HUES48 (cell line): ENCODE measurements around the gene DYNC1LI2.

Source experiments
- H3K27ac ChIP-seq: one replicate; pipeline ENCODE4 v1.7.0; 2013; ENCODE audit warnings: low read depth, low read length, inconsistent platforms
- H3K27me3 ChIP-seq: 2 replicates; pipeline ENCODE4 v1.6.1; 2013; ENCODE audit warnings: mild to moderate bottlenecking, low read length; ENCODE audit not compliant: control insufficient read depth, insufficient read depth
- H3K36me3 ChIP-seq: 2 replicates; pipeline ENCODE4 v1.6.1; 2013; ENCODE audit warnings: low read length; ENCODE audit not compliant: control insufficient read depth, insufficient read depth
- H3K4me1 ChIP-seq: 2 replicates; pipeline ENCODE4 v1.6.1; 2013; ENCODE audit warnings: mild to moderate bottlenecking, low read length; ENCODE audit not compliant: control insufficient read depth, insufficient read depth
- H3K4me3 ChIP-seq: 2 replicates; pipeline ENCODE4 v1.5.1; 2013; ENCODE audit warnings: mild to moderate bottlenecking, low read depth, low read length
- H3K9ac ChIP-seq: 2 replicates; pipeline ENCODE4 v1.6.1; 2013; ENCODE audit warnings: mild to moderate bottlenecking, low read depth, low read length, moderate library complexity
- H3K9me3 ChIP-seq: 2 replicates; pipeline ENCODE4 v1.6.1; 2013; ENCODE audit warnings: low read length; ENCODE audit not compliant: control insufficient read depth, insufficient read depth

DYNC1LI2 gene

DNA sequence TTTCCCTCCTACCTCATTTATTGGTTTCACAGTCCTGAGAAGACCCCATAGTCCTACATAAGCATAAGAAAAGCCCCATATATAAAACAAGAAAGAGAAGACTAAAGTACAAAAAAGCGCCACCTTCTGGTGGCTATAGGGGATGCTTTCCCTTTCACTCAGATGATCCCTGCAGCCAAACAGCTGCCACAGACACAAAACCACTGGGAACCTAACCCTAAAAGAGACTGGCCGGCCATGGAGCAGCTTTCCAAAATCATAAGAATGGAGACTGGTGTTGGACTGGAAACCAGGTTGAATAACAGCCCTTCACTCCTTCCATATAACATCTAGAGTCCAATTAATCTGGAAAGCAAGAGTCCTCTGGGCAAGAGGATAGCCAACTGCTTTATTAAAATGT, 11.4 kb downstream of the DYNC1LI2 start:
- Histone ChIP-seq H3K27ac (peak overlapping the region; percentile 9), H3K4me3 (no peak overlapping the region), H3K27me3 (no peaks in the 10 kb centered on the region), H3K36me3 (peaks cover 92% of the 10 kb centered on the region), H3K9me3 (no peaks in the 10 kb centered on the region), H3K4me1 (peaks cover 12% of the 10 kb centered on the region), H3K9ac (no peak overlapping the region)

DNA sequence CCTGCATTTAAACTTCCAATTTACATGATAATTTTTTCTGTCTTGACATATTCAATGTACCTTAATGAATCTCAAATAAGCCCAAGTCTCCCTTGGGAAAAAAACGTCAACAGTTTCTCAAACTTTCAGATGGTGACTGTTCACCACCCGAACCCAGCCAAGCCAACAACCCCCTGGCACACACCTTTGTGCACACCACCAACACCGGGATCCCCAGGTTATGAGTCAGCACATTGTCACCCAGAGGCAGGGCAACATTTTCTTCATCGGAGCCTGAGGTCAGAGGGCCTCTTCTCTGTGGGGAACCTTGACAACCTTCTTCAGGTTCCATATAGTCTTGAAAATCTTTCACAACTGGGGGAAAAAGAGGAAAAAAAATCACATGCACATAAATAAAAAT, 15.5 kb downstream of the DYNC1LI2 start:
- no peak overlapping the region for H3K9ac ChIP-seq
- H3K36me3 ChIP-seq, result peaks cover 95% of the 10 kb centered on the region
- no peaks in the 10 kb centered on the region for H3K9me3 ChIP-seq
- H3K27me3 ChIP-seq, result no peaks in the 10 kb centered on the region
- H3K27ac ChIP-seq, result no peak overlapping the region
- no peak overlapping the region for H3K4me3 ChIP-seq
- H3K4me1 ChIP-seq, result peaks cover 8% of the 10 kb centered on the region; the same call in 1 of the 2 replicates

DNA sequence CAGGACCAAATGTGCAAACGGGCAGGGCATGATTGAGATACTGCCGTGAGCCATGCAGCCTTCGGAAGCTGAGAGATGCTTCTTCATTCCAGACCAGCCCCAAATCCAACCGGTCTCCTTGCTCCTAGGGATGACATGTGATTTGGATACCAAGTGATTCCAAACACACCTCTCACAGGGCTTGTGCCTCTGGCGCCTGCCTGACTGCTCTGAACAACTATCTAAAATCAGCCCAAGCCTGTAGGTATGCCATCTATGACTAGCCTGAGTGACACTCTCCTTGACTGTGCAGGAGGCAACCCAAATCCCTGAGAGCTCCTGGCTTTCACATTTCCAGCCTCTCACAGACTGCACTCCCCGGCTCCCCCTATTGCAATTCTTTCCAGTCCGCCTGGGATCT, 20.3 kb downstream of the DYNC1LI2 start:
- Histone ChIP-seq H3K9ac (no peak overlapping the region), H3K9me3 (no peaks in the 10 kb centered on the region), H3K27ac (no peak overlapping the region), H3K4me3 (no peak overlapping the region), H3K4me1 (peaks cover 13% of the 10 kb centered on the region), H3K36me3 (peaks cover 91% of the 10 kb centered on the region), H3K27me3 (no peaks in the 10 kb centered on the region)

DNA sequence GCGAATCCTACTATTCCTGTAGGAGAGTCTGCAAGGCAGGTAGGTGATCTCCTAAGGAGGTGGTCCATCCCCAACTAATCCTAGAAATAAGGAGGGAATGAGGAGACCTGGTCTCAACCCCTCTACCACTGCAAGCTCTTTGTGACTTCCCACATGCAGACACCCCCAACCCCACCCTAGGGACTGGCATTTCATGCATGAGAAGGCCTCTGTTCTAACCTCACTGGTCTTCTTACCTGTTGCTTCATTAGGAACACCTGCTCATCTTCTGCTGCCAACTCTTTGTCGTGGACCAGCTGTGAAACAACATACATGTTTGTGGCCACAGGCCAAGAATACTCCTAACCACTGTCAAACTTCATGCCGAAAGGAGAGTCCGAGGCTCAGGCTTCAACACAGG, 22.6 kb downstream of the DYNC1LI2 start:
- Histone ChIP-seq H3K36me3 (peaks cover 92% of the 10 kb centered on the region), H3K4me1 (peaks cover 13% of the 10 kb centered on the region), H3K27me3 (no peaks in the 10 kb centered on the region), H3K9ac (no peak overlapping the region), H3K27ac (peak overlapping the region; percentile 67), H3K9me3 (no peaks in the 10 kb centered on the region), H3K4me3 (no peak overlapping the region)

DNA sequence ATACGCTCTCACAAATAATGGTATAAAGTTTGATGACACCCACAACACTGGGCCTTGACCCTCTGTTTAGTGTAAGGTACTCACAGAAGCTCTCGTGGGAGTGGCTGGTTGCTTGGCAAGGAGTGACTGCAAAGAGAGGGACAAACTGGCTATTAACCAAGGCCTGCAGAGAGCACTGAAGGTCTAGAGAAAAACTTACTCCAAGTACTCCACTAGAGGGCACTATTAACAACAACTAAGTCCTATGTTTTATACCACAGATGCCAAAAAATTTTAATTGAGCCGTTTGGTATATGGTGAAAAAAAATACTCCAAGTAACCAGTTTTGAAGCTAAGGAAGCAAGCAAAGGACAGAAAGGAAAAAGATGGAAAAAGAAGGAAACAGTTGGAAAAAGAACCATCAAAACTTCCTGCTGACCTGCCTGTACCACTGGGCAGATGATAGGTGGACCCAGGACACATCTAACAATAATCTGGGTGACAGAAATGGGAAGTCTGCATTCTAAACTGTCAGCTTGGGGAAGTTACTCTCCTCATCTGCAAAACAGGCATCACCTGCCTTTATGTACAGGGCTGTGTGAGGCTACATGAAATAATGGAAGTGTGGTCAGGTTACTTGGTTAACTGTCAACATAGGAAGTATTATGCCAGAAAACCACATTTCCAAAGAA, 23.2 kb downstream of the DYNC1LI2 start:
- peaks cover 92% of the 10 kb centered on the region for H3K36me3 ChIP-seq

DNA sequence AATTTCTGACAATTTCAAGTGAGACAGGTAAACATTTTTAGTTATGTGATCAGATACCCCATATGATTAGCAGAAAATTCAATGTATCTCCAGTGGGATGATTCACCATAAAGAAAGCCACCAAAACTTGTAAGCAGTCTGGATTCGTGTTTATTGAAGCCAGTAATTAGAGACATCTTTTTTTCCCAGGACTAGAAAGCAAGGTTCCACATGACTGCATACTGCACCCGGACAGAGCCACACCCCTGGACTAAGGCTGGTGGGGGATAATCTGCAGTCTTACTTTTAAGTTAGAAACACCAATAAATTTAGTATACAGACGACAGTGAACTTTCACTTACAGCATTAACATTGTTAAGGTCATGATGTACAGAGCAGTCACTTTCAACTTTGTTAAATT, 30.6 kb downstream of the DYNC1LI2 start:
- Histone ChIP-seq H3K9ac (no peak overlapping the region), H3K36me3 (peaks cover 64% of the 10 kb centered on the region), H3K27ac (no peak overlapping the region), H3K9me3 (no peaks in the 10 kb centered on the region), H3K4me1 (no peaks in the 10 kb centered on the region), H3K4me3 (no peak overlapping the region), H3K27me3 (no peaks in the 10 kb centered on the region)

More for the DNA sequence above, 23.2 kb downstream of the DYNC1LI2 start:
- Histone ChIP-seq H3K4me3 (no peak overlapping the region), H3K27me3 (no peaks in the 10 kb centered on the region), H3K9me3 (no peaks in the 10 kb centered on the region), H3K27ac (peak overlapping the region; percentile 67), H3K4me1 (peaks cover 13% of the 10 kb centered on the region), H3K9ac (no peak overlapping the region)

DNA sequence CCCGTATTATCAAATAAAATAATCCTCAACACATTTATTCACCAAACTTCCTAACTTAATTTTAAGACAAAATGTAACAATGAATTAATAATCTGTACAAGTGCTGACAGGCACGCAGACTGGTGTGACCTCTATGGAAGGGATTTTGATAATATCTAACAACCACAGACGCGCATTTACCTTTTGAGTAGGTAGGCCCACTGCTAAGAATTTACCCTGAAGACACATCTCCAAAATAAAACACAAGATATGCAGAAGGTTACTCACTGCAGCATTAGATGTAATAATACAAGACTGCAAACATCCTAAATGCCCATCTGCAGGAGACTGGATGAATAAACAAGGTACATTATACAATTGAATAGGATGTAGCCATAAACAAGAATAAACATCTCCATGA, 32.2 kb downstream of the DYNC1LI2 start:
- H3K4me3 ChIP-seq, result no peak overlapping the region
- H3K27ac ChIP-seq, result no peak overlapping the region
- H3K27me3 ChIP-seq, result no peaks in the 10 kb centered on the region
- H3K4me1 ChIP-seq, result no peaks in the 10 kb centered on the region
- peaks cover 48% of the 10 kb centered on the region for H3K36me3 ChIP-seq
- no peaks in the 10 kb centered on the region for H3K9me3 ChIP-seq
- H3K9ac ChIP-seq, result no peak overlapping the region

DNA sequence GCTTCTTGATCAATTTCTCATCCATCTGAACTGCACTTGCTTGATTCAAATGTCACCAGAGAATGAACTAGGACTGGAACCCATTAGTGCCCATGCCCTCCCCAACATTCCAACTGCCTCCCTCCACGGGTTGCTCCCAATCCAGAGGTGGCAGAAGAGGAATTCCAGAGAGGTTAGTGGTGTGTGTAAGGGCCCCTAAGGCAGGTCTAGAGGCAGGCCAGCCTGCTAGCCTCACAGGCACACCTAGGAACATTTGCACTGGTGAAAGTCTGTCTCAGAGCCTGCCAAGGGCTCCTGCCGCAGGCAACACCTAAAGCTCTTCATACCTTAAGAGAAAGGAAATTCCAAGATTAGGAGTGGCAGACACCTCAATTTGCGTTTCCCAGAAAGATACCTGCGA, 33.6 kb downstream of the DYNC1LI2 start:
- H3K36me3 ChIP-seq, result peaks cover 34% of the 10 kb centered on the region
- no peaks in the 10 kb centered on the region for H3K9me3 ChIP-seq
- no peaks in the 10 kb centered on the region for H3K4me1 ChIP-seq
- H3K27ac ChIP-seq, result peak overlapping the region; percentile 18
- H3K4me3 ChIP-seq, result no peak overlapping the region
- H3K27me3 ChIP-seq, result no peaks in the 10 kb centered on the region
- H3K9ac ChIP-seq, result no peak overlapping the region

DNA sequence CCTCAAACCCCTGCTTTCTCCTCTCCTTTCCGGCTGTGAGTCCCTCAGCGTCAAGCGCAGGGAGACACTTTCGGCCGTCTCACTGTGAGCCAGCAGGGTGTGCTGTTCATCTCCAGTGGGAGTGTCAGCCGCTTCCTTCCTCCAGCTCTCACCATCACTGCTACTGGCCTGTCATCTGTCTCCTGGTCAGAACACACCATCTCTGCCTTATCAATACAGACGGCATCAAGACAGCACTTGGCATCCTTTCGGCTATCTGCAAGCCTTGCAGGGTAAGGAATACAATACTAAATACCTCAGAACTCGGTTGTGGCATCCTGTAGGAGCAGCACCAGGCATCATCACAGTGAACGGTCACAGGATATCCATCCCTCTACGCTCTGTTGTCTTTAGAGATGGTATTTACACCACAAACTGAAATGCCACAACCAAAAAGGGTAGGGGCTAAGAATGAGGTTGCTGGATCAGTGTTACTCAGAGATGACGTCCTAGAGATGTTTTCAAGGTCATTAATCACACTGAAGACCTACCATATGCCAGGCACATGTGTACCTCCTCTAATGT, 34.2 kb downstream of the DYNC1LI2 start:
- Histone ChIP-seq H3K27me3 (no peaks in the 10 kb centered on the region), H3K36me3 (peaks cover 28% of the 10 kb centered on the region), H3K4me3 (no peak overlapping the region), H3K9me3 (no peaks in the 10 kb centered on the region), H3K27ac (no peak overlapping the region), H3K4me1 (no peaks in the 10 kb centered on the region), H3K9ac (no peak overlapping the region)

DNA sequence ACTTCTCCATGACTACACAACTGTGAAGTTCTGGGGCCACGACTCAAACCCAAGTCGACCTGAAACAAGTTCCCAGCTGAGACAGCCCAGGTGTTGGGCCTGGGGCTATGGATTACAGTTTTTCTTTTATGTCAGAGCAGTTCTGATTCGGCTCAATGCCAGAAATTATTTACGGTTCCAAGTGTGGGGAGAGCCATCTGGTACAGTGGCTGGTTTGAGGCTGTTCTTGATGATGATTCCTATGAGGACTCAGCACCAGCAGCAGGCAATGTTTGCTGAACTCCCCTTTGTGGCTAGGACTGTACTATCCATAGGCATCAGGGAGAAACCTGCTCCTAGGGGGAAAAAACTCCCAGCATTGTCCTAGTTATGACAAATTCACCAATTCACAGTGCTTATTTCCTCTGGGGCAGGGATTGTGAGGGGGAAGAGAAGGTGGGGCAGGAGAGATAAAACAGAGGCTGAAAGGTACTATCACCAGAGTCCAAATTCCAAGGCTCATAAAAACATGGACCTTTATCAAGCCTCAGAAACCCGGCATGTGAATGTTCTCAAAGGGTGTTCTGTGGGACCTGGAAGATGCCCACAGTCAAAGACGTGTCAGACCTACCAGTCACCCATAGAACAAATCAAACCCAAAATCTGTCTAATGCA, 36.6 kb downstream of the DYNC1LI2 start:
- Histone ChIP-seq H3K27me3 (no peaks in the 10 kb centered on the region), H3K4me1 (no peaks in the 10 kb centered on the region), H3K9me3 (no peaks in the 10 kb centered on the region), H3K36me3 (peaks cover 6% of the 10 kb centered on the region), H3K27ac (no peak overlapping the region), H3K9ac (no peak overlapping the region), H3K4me3 (no peak overlapping the region)

DNA sequence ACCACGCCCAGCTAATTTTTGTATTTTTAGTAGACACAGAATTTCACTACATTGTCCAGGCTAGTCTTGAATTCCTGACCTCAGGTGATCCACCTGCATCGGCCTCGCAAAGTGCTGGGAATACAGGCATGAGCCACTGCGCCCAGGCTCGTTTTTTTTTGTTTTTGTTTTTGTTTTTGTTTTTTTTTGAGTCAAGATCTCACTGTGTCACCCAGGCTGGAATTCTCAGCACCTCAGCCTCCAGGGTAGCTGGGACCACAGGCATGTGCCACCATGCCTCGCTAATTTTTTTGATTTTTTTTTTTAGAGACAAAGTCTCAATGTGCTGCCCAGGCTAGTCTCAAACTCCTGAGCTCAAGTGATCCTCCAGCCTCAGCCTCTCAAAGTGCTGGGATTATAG, 37.3 kb downstream of the DYNC1LI2 start:
- no peaks in the 10 kb centered on the region for H3K4me1 ChIP-seq
- H3K27ac ChIP-seq, result no peak overlapping the region
- H3K4me3 ChIP-seq, result no peak overlapping the region
- no peaks in the 10 kb centered on the region for H3K9me3 ChIP-seq
- H3K9ac ChIP-seq, result no peak overlapping the region
- H3K36me3 ChIP-seq, result peaks cover under 1% of the 10 kb centered on the region
- no peaks in the 10 kb centered on the region for H3K27me3 ChIP-seq
